ENCODE data around the gene SAMSN1. TPM values are rescaled to one million over a fixed set of nuclear protein-coding genes. Genes with fewer than 3 reads are reported as not detected.
"Not testable (repeated sequence)": the region's sequence is repeated elsewhere in the genome, so short reads cannot be mapped to it uniquely, and the experiment has no call there.

The SAMSN1 gene
- total RNA-seq, 1 experiment from 2014 or later = not detected

DNA sequence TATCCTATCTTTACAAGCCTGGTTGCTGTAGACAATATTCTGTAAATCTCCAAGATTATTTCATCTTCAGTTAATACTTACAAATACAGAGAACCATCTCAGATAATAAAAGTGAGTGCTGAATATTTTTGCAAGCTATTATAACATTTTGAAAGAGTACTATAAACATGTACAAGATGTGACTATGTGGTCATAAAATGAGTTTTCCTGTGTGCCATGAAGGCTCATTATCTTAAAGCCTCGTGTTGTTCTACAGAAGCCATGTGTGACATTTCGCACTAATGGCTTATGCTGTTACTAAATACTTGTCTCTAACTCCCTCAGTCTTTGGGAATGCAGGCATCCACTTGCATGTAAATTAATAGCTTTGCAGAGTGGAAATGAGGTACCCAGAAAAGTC lies 48.3 kb downstream of the SAMSN1 start:
- DNase-seq (ENCODE audit: low read depth) = no peak
- in situ Hi-C loops (cut with HindIII; ENCODE audit: low pct_unique_long_range_greater_than_20kb, low sequenced_read_pairs) = no loop called here

DNA sequence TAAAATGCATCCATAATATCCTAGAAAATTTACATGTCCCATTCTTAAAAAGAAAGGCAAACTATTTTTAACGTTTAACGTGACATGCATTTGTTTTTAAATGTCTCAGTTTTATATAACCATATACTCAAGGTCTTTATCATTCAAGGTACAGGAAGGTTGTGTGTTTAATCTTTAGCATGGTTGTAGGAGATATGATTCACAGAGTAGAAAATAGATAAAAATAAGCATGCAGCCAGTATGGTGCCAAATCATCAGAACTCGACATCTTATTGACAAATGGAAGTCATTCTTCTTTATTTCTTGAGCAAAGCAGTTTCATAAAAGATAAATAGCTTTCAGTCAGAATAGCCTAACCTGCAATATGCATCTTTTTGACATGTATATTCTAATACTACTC lies 51.0 kb downstream of the SAMSN1 start:
- no peak for DNase-seq (ENCODE audit: low read depth)
- in situ Hi-C loops (cut with HindIII; ENCODE audit: low pct_unique_long_range_greater_than_20kb, low sequenced_read_pairs) = no loop called here

DNA sequence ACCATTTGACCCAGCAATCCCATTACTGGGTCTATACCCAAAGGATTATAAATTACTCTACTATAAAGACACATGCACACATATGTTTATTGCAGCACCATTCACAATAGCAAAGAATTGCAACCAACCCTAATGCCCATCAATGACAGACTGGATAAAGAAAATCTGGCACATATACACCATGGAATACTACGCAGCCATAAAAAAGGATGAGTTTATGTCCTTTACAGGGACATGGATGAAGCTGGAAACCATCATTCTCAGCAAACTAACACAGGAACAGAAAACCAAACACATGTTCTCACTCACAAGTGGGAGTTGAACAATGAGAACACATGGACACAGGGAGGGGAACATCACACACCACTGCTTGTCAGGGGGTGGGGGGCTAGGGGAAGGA lies 51.9 kb downstream of the SAMSN1 start:
- in situ Hi-C loops (cut with HindIII; ENCODE audit: low pct_unique_long_range_greater_than_20kb, low sequenced_read_pairs); DNase-seq (ENCODE audit: low read depth): not testable (repeated sequence)

DNA sequence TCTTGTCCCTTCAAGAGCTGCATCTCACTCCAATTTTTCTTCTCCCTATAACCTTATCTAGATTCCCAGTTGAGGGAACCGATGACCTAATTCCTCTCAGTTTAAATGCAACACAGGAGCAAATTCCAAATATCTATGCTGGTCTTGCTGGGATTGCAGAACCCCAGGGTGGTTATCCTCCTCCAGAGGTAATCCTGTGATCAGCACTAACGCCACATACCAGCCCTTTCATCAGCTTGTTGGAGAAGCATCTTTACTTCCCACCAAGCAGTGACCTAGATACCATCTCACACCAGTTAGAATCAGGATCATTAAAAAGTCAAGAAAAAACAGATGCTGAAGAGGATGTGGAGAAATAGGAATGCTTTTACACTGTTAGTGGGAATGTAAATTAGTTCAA lies 52.4 kb downstream of the SAMSN1 start:
- DNase-seq (ENCODE audit: low read depth) = no peak
- in situ Hi-C loops (cut with HindIII; ENCODE audit: low pct_unique_long_range_greater_than_20kb, low sequenced_read_pairs) = no loop called here

DNA sequence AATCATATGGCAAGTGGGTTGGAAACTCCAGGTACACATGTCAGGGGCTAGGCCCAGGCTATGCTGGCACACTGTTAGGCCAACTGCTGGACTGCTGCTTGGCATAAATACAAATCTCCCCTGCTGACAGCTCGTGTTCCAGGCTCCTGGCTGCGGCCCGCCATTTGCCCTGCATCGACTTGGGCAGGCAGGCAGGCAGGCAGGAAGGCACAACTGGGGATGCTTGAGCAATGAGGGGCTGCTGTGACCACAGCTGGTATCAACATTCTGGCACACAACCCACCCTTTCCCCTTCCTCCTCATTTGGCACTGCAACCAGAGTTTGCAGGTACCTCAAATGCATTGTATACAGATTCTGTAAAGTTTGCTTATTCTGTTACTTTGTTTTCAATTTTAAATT lies 53.2 kb downstream of the SAMSN1 start:
- in situ Hi-C loops (cut with HindIII; ENCODE audit: low pct_unique_long_range_greater_than_20kb, low sequenced_read_pairs) = no loop called here
- DNase-seq (ENCODE audit: low read depth) = no peak

DNA sequence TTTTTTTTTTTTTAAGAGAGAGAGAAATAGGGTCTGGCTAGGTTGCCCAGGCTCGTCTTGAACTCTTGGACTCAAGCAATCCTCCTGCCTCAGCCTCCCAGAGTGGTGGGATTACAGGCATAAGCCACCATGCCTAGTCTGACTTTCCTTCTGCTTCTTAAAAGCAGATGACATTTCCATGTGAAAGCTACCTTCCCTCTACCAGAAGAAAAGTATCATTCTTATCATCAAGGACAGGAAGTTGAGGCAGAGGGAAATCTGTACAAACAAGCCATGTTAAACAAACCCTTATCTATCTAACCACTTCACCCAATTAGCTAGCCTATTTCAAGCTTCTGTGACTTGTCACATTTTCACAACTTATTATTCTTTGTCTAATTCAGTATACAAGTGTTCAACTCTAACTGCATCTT lies 54.8 kb downstream of the SAMSN1 start:
- in situ Hi-C loops (cut with HindIII; ENCODE audit: low pct_unique_long_range_greater_than_20kb, low sequenced_read_pairs) = no loop called here
- no peak for DNase-seq (ENCODE audit: low read depth)

DNA sequence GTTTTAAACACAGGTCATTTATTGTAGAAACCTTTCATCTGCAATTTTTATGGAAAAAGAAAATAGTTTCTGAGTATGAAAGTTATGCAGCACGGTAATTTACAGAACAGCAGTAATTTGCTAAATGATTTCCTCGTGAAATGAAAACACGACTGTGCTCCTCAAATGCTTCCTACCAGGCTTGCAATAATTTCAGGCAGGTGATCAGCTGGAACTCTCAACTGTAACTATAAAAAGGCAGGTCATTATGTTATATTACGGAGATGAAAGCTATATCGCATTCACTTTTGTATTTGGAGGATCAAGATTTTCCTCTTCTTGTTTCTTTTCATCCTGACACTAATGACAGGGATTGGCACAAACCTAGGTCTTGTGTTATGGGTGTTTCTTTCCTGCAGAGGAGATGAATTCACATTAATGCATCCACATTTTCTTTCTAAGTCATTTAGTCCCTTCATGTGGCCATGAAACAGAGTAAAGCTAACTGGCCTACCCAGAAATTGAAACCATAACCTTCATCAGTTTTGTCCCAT lies 57.4 kb downstream of the SAMSN1 start:
- in situ Hi-C loops (cut with HindIII; ENCODE audit: low pct_unique_long_range_greater_than_20kb, low sequenced_read_pairs) = no loop called here

DNA sequence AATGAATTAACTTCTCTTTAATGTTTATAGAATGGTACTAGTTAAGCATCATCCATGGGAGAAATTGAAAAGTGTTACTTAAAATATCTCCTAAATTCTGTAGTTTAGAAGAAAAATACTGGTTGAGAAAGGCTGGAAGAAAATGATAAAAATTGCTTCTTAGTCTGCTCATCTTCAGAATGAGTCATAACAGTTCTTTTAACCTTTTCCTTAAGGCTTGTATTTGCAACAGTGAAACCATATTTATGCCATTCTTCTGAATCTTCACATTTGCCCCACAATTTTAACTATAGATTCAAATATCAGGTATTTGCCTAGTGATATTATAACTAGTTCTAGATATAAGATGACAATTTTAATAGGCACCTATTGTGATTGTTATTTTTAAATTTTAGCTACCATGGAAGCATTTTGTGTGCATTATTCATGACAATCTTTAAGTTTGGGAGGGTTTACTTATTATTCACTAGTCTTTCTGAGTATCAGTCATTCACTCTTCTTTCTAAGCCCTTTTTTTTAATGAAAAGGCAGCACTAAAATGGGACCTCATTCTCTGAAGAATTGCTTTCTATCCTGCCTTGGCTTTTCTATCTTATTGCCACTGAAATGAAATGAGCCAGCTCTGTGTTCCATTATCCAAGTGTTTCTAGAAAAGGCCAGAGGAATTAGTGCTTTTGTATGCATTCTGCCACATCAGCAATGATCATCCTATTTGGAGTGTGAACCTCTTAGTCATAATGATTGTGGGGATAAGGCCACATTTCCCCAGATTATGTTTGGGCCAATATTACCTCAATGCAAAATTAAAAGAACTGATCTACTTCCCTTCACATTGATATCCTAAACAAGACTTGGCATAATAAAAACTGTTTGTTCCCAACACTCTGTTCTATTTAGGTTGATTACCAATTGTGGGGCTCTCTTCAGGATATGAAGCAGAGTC lies 58.4 kb downstream of the SAMSN1 start:
- no peak for DNase-seq (ENCODE audit: low read depth)
- in situ Hi-C loops (cut with HindIII; ENCODE audit: low pct_unique_long_range_greater_than_20kb, low sequenced_read_pairs) = no loop called here

More for the DNA sequence above, 57.4 kb downstream of the SAMSN1 start:
- DNase-seq (ENCODE audit: low read depth) = no peak

DNA sequence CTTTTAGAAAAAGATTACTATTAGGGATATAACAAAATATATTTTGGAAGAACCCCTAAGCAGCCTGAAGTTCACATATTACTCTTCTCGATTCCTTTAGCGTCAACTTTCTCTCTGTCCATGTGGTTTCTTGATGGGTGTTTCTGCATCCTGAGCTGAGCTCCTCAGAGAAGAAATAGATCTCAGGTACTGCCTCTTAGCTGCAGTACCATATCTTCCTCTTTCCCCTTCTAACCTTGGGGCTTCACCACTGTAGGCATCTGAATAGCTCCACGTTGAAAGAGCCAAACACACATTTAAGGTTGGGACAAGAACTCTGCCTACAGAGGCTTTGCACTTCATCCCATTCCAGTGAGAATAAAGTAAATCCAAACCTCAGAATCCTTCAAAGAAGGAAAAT lies 59.2 kb downstream of the SAMSN1 start:
- no peak for DNase-seq (ENCODE audit: low read depth)
- in situ Hi-C loops (cut with HindIII; ENCODE audit: low pct_unique_long_range_greater_than_20kb, low sequenced_read_pairs) = no loop called here

DNA sequence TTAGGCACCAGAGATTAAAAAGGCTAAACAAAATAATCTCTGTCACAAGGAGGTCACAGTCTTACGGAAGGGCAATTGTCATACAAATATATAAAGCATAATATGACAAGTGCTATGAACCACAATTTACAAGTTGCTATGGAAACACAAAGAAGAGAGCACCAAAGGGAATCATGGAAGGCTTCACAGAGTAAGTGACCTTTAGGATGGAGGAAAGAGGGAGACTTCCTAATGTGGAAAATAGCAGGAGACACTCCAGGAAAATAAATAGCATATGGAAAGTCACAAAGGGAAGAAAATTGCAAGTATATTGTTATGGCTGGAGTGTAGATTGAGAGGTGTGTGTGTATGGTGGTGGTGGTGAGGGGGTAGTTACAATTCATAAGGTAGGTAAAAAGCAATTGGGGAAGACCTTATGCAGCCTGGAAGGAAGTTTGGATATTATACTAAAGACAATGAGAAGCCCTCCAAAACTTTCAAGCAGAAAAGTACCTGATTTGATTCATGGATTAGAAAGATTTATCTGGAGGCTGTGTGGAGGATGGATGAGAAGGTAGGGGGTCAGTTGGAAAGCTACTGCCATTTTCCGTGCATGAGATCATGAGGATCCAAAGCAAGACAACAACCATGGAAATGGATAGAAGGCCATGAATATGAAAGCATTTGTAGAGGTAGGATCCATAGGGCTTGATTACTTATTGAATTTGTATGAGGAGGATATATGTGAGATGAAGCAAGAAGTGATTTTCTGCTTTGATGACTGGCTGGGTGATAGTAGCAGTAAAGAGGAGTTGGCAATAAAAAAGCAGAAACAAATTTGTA lies 61.7 kb downstream of the SAMSN1 start:
- in situ Hi-C loops (cut with HindIII; ENCODE audit: low pct_unique_long_range_greater_than_20kb, low sequenced_read_pairs) = no loop called here
- no peak for DNase-seq (ENCODE audit: low read depth)

DNA sequence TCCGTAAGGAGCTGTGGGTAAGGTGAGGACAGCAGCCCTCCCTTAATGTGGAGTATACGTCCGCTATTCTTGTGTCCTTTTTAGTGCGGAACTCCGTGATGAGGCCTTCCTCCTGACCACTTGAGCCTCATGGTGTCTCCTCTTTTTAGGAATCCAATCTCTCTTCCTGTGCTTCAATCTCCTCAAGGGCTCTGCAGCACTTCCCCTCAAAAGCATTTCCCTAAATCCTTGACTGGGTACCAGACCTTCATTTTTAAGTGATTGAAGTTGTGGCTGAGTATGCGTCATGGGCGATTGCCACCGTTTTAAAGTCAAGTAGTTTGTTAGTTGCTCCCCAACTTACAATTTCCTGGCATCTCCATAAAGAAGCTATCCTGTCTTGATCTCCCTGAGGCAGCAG lies 62.8 kb downstream of the SAMSN1 start:
- no peak for DNase-seq (ENCODE audit: low read depth)
- in situ Hi-C loops (cut with HindIII; ENCODE audit: low pct_unique_long_range_greater_than_20kb, low sequenced_read_pairs) = no loop called here

DNA sequence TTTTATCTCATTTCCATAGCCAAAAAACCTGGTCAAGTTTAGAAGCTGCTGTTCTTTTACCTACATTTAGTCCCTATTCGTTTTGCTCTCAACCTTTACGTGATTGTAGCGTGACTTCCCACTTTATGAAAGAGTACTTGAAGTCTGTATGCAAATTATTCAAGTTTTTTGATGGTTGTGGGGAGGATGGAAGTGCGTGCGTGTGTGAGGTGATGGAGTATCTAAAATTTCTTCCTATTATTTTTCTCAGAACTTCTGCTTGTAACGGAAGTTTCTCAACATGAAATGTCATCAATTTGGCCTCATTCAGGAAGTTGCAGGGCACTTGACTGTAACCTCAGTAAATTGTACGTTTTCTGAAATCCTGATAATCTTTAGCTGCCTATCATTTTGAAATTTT lies 64.0 kb downstream of the SAMSN1 start:
- in situ Hi-C loops (cut with HindIII; ENCODE audit: low pct_unique_long_range_greater_than_20kb, low sequenced_read_pairs) = no loop called here
- no peak for DNase-seq (ENCODE audit: low read depth)

DNA sequence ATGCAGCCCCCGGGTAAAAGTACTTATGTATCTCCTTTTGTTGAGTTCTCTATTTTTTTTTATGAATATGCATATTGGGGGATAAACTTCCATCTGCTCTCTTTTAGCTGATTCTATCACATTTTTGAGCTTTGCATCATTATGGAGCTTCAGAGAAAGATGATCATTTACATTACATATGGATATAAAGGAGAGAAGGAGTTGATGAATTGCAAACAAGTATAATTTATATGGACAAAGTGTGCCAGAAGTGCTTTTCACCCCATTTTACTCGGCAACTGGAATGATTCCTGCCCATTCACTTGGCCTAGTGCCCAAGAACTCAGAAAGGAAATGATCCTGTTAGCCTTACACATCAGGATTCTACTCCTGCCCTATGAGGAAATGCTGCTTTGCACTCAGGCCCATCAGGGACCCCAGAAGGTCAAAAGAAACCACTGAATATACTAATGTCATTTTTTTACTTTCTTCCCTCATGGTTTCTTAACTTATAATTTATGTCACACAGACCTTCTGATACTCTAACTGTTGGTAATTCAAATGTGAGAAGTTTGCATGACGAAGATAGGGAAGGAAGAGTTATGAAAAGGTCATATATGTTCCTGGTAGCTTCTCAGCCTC lies 65.6 kb downstream of the SAMSN1 start:
- in situ Hi-C loops (cut with HindIII; ENCODE audit: low pct_unique_long_range_greater_than_20kb, low sequenced_read_pairs) = no loop called here
- DNase-seq (ENCODE audit: low read depth) = no peak

DNA sequence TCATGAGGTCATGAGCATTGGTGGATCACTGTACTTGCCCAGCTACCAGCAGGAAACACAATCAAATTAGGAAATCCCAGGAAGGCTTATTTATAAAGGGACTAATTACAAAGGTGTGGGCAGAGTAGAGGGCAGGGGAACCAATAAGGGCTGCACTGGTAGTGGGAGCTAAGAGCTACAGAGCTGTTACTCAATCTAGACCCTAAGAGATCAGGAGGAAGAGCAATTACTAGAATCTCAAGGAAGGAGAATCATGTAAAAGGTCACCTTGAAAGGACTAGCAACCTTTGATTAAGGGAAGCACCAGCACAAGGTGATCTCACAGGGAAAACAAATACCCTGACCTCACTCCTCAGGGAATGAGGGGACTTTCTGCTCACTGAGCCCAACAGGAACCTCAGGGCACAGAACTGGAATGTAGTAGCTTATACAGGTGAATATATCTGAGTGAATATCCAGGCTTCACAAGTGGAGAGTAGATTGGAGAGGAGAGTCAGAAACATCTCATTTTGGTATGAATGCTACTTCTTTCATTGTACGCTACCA lies 66.8 kb downstream of the SAMSN1 start:
- no peak for DNase-seq (ENCODE audit: low read depth)
- in situ Hi-C loops (cut with HindIII; ENCODE audit: low pct_unique_long_range_greater_than_20kb, low sequenced_read_pairs) = no loop called here

DNA sequence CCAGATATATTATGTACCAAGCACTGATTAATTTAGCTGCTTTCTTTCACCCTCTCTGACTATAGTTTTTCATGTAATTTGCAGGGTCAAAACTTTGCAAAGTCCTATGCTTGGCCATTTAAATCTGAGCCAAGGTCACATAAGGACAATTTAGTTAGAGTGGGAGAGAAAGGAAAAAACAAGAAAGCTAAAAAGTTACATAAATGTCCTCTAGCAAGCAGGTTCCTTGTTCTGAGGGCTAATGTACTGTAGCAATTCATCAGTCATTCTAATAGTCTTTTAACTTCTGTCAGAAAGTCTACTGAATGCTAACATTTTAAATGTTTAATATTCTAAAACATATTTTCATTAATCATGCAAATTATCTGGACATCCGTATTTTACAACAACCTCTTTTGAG lies 68.3 kb downstream of the SAMSN1 start:
- in situ Hi-C loops (cut with HindIII; ENCODE audit: low pct_unique_long_range_greater_than_20kb, low sequenced_read_pairs) = no loop called here
- no peak for DNase-seq (ENCODE audit: low read depth)

DNA sequence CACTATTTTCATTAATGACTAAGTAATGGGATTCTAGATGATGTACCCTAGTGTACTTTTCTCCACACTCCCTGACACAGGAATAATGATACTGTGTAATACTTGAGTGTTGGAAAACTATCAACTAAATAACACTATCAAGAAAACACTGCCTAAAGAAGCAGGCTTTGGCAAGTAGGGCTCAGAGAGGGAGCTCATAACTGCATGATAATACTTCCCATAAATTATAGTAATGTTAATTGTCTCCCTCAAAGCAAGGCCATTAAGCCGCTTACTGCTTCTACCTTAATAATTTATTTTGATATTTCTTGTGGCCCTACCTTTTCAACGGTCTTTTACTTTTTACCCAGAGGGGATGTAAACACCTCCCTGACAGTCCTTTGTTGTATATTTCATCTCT lies 69.0 kb downstream of the SAMSN1 start:
- in situ Hi-C loops (cut with HindIII; ENCODE audit: low pct_unique_long_range_greater_than_20kb, low sequenced_read_pairs) = no loop called here

DNA sequence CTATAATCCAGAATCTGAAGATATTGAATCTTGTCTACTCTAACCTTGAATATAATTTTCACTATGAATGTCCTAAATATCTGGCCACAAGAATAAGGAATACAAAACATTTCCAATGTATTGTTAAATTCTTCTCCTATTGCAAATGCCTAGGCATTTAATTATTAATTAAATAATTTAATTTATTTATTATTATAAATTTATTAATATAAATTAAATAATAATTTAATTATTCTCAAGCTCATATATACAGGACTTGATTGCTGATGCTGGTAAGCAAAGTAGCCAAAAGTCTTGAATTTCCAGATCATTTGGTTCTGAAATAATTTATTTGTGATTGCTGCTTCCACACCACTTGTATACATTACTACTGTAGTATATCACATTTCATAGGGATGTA lies 71.1 kb downstream of the SAMSN1 start:
- no peak for DNase-seq (ENCODE audit: low read depth)
- in situ Hi-C loops (cut with HindIII; ENCODE audit: low pct_unique_long_range_greater_than_20kb, low sequenced_read_pairs) = no loop called here

More for the DNA sequence above, 69.0 kb downstream of the SAMSN1 start:
- no peak for DNase-seq (ENCODE audit: low read depth)

DNA sequence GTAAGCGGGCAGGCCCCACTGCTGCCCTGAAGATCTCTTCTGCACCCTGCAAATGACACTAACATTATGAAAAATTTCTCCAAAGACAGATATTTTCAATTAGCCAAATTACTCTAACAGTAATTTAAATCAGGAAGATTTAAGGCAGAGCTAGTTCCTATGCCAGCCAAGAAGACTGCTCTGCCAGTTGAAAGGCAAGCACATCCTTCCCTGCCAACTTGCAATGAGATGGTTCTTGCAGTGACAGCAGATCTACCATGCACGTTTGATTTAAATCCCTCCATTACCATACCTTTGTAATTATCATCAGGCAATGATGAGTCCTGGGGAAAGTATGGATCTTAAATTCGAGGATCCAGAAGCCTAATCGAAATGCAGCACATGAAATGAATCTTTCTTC lies 76.5 kb downstream of the SAMSN1 start:
- in situ Hi-C loops (cut with HindIII; ENCODE audit: low pct_unique_long_range_greater_than_20kb, low sequenced_read_pairs) = no loop called here

More for the DNA sequence above, 76.5 kb downstream of the SAMSN1 start:
- DNase-seq (ENCODE audit: low read depth) = no peak
